ENCODE data around the gene PLPP2. TPM values are rescaled to one million over a fixed set of nuclear protein-coding genes. Genes with fewer than 3 reads are reported as not detected.

PLPP2 gene
- 10 to 100 TPM in 4 of 6 donors, 1 to 10 TPM in 2; 7.1 to 50.1 (median 16.7) TPM for total RNA-seq

DNA sequence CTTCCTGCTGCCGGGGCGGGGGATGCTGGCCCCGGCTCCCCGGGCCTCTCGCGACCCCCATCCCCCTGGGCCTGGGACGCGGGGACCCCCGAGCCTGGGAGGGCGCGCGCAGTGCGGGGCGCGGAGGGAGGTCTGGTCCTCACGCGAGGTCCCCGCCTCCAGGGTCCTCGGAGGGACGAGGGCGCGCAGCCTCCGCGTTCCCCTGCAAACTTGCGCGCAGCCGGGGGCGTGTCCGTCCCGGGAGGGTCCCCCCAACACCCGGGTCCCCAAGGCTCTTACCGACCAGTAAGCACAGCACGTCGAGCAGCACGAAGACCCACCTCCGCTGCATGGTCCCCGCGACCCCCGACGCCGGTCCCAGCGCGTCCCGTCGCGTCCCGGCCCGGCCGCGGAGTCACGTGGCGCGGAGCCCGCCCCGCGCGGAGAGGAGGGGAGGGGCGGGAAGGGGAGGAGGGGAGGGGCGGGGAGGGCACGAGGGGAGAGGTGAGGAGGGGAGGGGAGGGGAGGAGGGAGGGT lies at the start of gene PLPP2:
PLPP2 (minus strand) TSS at position 398 of the 516 bp plus-strand sequence; CDS start at position 331, 67 bp downstream.
- peak within 1 kb of the TSS; percentile 5 to 80 (median 48) for H3K27ac ChIP-seq
- no peaks in the 10 kb centered on the region for H3K9me3 ChIP-seq
- DNase-seq (no peak), ATAC-seq (ENCODE audit: low FRiP score in 2 of 2) (no peak)
- peaks cover 0 to 30% (median 13%) of the 10 kb centered on the region in 4 donors for H3K27me3 ChIP-seq
- no peak for TF ChIP-seq EP300 (IDR thresholded peaks at IDR 0.05)
- TF ChIP-seq, protein P1, sequence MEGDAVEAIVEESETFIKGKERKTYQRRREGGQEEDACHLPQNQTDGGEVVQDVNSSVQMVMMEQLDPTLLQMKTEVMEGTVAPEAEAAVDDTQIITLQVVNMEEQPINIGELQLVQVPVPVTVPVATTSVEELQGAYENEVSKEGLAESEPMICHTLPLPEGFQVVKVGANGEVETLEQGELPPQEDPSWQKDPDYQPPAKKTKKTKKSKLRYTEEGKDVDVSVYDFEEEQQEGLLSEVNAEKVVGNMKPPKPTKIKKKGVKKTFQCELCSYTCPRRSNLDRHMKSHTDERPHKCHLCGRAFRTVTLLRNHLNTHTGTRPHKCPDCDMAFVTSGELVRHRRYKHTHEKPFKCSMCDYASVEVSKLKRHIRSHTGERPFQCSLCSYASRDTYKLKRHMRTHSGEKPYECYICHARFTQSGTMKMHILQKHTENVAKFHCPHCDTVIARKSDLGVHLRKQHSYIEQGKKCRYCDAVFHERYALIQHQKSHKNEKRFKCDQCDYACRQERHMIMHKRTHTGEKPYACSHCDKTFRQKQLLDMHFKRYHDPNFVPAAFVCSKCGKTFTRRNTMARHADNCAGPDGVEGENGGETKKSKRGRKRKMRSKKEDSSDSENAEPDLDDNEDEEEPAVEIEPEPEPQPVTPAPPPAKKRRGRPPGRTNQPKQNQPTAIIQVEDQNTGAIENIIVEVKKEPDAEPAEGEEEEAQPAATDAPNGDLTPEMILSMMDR (IDR thresholded peaks at IDR 0.05) = no peak
- H3K4me3 ChIP-seq = peak within 1 kb of the TSS; percentile 41 to 48 (median 46)
- no peaks in the 10 kb centered on the region for H3K36me3 ChIP-seq
- 5% methylated on average over 32 of the region's 60 CpGs; no CpG with 5 or more reads in 1 of the 2 donors for WGBS, 2 donors
- peaks cover 30 to 47% (median 32%) of the 10 kb centered on the region in 4 donors for H3K4me1 ChIP-seq

DNA sequence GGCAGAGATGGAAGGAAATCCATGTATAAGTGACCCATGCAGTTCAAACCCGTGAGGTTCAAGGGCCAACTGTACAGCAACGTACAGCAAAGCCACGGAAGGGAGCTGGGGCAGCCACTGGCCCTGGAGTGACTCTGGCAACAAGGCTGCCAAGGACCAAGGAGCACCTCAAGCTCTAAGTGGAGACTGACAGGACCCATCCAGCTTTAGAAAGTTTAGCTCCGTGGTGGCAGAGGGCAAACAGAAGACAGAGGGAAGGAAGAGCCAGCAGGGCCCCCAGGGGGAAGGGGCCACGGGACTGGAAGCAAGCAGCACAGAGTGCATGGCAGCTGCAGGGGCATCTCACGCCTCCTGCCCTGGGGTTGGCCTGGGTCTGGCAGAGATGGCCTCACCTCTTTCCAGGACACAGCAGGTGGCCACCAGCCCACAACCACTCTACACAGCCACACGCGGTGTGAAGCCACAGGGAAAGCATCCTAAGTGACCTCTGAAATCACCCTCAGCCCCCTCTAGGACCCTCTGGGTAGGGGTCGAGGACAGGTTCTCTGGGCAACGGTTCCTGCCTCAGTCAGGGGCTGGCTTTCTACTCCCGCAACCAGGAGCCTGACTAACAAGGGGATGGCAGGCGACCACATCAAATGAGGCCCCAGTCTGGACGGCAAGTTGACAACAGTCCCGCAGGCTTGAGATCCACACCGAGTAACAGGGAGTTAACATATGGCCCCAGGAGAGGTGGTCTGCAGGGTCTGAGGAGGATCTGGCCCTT lies 49.6 kb upstream of the PLPP2 start:
- 60 to 87% methylated on average over 7 to 15 of the region's 15 CpGs for WGBS, 2 donors
- Histone ChIP-seq H3K27ac (peak overlapping the region; percentile 12 to 93 (median 69)), H3K27me3 (no peaks in the 10 kb centered on the region), H3K4me1 (peaks cover 29 to 51% (median 39%) of the 10 kb centered on the region in 4 donors), H3K36me3 (peaks cover 0 to under 1% (median under 1%) of the 10 kb centered on the region in 4 donors), H3K9me3 (no peaks in the 10 kb centered on the region), H3K4me3 (peak overlapping the region in 1 of 4 donors; percentile 99)
- DNase-seq = peak in 1 of 2 donors; percentile 1
- no peak for TF ChIP-seq EP300 (IDR thresholded peaks at IDR 0.05)
- TF ChIP-seq POLR2A (IDR thresholded peaks at IDR 0.05) = no peak
- TF ChIP-seq, protein P1 (IDR thresholded peaks at IDR 0.05) = no peak
- TF ChIP-seq POLR2AphosphoS5 (IDR thresholded peaks at IDR 0.05) = no peak
- no peak for ATAC-seq (ENCODE audit: low FRiP score in 2 of 2)

DNA sequence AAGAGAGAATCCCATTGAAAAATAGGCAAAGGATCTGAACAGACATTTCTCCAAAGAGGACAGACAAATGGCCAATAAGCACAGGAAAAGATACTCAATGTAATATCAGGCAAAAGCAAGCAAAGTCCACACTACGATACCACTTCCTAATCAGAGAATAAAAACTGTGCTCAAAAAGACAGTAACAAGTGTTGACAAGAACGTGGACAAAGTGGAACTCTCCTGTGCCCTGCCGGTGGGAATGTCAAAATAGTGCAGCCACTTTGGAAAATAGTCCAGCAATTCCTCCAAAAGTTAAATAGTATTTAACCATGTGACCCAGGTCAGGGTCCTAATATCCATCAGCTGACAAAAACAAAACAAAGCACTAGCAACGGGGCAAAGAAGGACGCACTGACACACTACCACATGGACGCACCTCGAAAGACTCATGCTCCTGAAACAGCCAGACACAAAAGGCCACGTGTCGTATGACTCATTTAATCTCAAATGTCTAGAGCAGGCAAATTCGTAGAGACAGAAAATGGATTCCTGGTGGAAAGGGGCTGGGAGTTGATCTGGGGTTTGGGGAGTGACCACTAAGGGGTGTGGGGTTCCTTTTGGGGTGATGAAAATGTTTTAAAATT lies 48.2 kb upstream of the PLPP2 start:
- DNase-seq (no peak), ATAC-seq (ENCODE audit: low FRiP score in 2 of 2) (no peak)
- TF ChIP-seq EP300 (IDR thresholded peaks at IDR 0.05) (no peak), POLR2A (IDR thresholded peaks at IDR 0.05) (no peak), POLR2AphosphoS5 (IDR thresholded peaks at IDR 0.05) (no peak)
- TF ChIP-seq, protein P1 (IDR thresholded peaks at IDR 0.05) = no peak
- Histone ChIP-seq H3K27ac (no peak overlapping the region), H3K9me3 (no peaks in the 10 kb centered on the region), H3K27me3 (no peaks in the 10 kb centered on the region), H3K36me3 (peaks cover 0 to 15% (median 9%) of the 10 kb centered on the region in 4 donors), H3K4me3 (no peak overlapping the region), H3K4me1 (peaks cover 38 to 59% (median 46%) of the 10 kb centered on the region in 4 donors)
- WGBS, 2 donors = 90 to 99% methylated on average over 10 of the region's 10 CpGs

DNA sequence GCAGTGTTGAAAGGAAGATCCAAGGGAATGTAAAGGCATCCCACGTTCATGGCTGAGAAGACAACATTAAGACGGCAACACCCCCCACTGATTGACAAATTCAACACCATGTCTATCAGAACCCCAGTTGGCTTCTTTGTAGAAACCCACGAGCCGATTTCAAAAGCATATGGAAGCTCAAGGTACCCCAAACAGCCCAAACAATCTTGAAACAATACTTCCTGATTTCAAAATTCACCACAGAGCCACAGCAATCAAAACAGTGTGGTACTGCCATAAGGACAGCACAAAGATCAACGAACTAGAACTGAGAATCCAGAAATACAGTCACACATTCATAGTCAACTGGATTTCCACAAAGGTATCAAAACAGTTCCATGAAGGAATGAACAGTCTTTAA lies 47.2 kb upstream of the PLPP2 start:
- H3K27ac ChIP-seq = no peak overlapping the region
- peaks cover 0 to 21% (median 12%) of the 10 kb centered on the region in 4 donors for H3K36me3 ChIP-seq
- H3K4me3 ChIP-seq = no peak overlapping the region
- H3K9me3 ChIP-seq = no peaks in the 10 kb centered on the region
- no peak for ATAC-seq (ENCODE audit: low FRiP score in 2 of 2)
- DNase-seq = no peak
- TF ChIP-seq EP300 (IDR thresholded peaks at IDR 0.05) (no peak), POLR2A (IDR thresholded peaks at IDR 0.05) (no peak), POLR2AphosphoS5 (IDR thresholded peaks at IDR 0.05) (no peak)
- TF ChIP-seq, protein P1 (IDR thresholded peaks at IDR 0.05) = no peak
- no peaks in the 10 kb centered on the region for H3K27me3 ChIP-seq
- peaks cover 36 to 56% (median 42%) of the 10 kb centered on the region in 4 donors for H3K4me1 ChIP-seq
- WGBS, 2 donors = 75 to 85% methylated on average over 5 of the region's 5 CpGs

All from upper lobe of left lung (tissue), 6 donors.